GM21390 (cell line): Measurements from ENCODE around the gene NPFF.
A peak's percentile ranks its signal among the peaks of the same experiment; 100 is the strongest.
"Not testable (repeated sequence)": the region's sequence is repeated elsewhere in the genome, so short reads cannot be mapped to it uniquely, and the experiment has no call there.

Source experiments
- ATAC-seq: cut with Tn5 transposase; IDR thresholded peaks from one replicate; pipeline ENCODE4 v1.9.1; 2021; ENCODE audit not compliant: unreplicated experiment

NPFF gene

GRCh38 chr12:53497461-53497860 is 9.8 kb downstream of the NPFF start:
- ATAC-seq = no peak

GRCh38 chr12:53496752-53497032 is 10.6 kb downstream of the NPFF start:
- ATAC-seq = no peak

GRCh38 chr12:53495903-53496751 is 11.2 kb downstream of the NPFF start:
- ATAC-seq = no peak

- ATAC-seq = no peak
Observed at GRCh38 chr12:53493610-53494391, 13.5 kb downstream of the NPFF start.

GRCh38 chr12:53492830-53493609 is 14.3 kb downstream of the NPFF start:
- ATAC-seq = peak; percentile 90

GRCh38 chr12:53492188-53492587 is 15.1 kb downstream of the NPFF start:
- no peak for ATAC-seq

GRCh38 chr12:53489242-53489864 is 17.9 kb downstream of the NPFF start:
- no peak for ATAC-seq

GRCh38 chr12:53486736-53487487 is 20.4 kb downstream of the NPFF start:
- no peak for ATAC-seq

GRCh38 chr12:53485955-53486735 is 21.1 kb downstream of the NPFF start:
- no peak for ATAC-seq

GRCh38 chr12:53484686-53485575 is 22.4 kb downstream of the NPFF start:
- ATAC-seq = no peak

- ATAC-seq = no peak
Observed at GRCh38 chr12:53483979-53484377, 23.3 kb downstream of the NPFF start.

GRCh38 chr12:53483225-53483978 is 23.9 kb downstream of the NPFF start:
- no peak for ATAC-seq

- no peak for ATAC-seq
Observed at GRCh38 chr12:53482626-53483168, 24.6 kb downstream of the NPFF start.

GRCh38 chr12:53481939-53482586 is 25.2 kb downstream of the NPFF start:
- no peak for ATAC-seq

GRCh38 chr12:53481458-53481857 is 25.8 kb downstream of the NPFF start:
- not testable (repeated sequence) for ATAC-seq

GRCh38 chr12:53480491-53481442 is 26.5 kb downstream of the NPFF start:
- no peak for ATAC-seq
